GM23338 (cell line): ENCODE measurements around the gene C16orf90. TPM values are rescaled to one million over a fixed set of nuclear protein-coding genes. Genes with fewer than 3 reads are reported as not detected.

Experiments
- ATAC-seq: fragments of 200-7000 bp; cut with Tn5 transposase; 3 replicates; pipeline ENCODE4 v1.9.1; 2020
- DNase-seq: peaks from one replicate; pipeline ENCODE4 v3.0.0-alpha.2; 2015; ENCODE audit warnings: low spot score
- H2AFZ ChIP-seq: fragments of 200-600 bp; sonication (generic); 2 replicates; pipeline ENCODE4 v1.8.0; 2016; ENCODE audit warnings: antibody characterized with exemption, mild to moderate bottlenecking, moderate library complexity
- H3F3A ChIP-seq: fragments of 200-600 bp; sonication (generic); replicated peaks from 2 replicates; pipeline ENCODE4 v1.8.0; 2017; ENCODE audit warnings: antibody characterized with exemption, mixed run types, low read depth
- H3K27ac ChIP-seq: fragments of 200-600 bp; sonication (generic); 2 replicates; pipeline ENCODE4 v1.6.1; 2016; ENCODE audit warnings: low read depth
- H3K27me3 ChIP-seq: fragments of 200-600 bp; sonication (generic); 2 replicates; pipeline ENCODE4 v1.8.0; 2016; ENCODE audit warnings: mild to moderate bottlenecking, mixed run types, moderate library complexity; ENCODE audit not compliant: insufficient read depth
- H3K36me3 ChIP-seq: fragments of 200-600 bp; sonication (generic); 2 replicates; pipeline ENCODE4 v1.8.0; 2016; ENCODE audit warnings: mild to moderate bottlenecking; ENCODE audit not compliant: insufficient read depth
- H3K4me1 ChIP-seq: fragments of 200-600 bp; sonication (generic); 2 replicates; pipeline ENCODE4 v1.8.0; 2016; ENCODE audit warnings: mild to moderate bottlenecking, moderate library complexity; ENCODE audit not compliant: insufficient read depth
- H3K4me2 ChIP-seq: fragments of 200-600 bp; sonication (generic); 2 replicates; pipeline ENCODE4 v1.7.1; 2017; ENCODE audit warnings: mixed run types
- H3K4me3 ChIP-seq: fragments of 200-600 bp; sonication (generic); 2 replicates; pipeline ENCODE4 v1.6.1; 2016; ENCODE audit warnings: mixed run types
- H3K79me2 ChIP-seq: fragments of 200-600 bp; sonication (generic); replicated peaks from 2 replicates; pipeline ENCODE4 v1.8.0; 2017; ENCODE audit warnings: mild to moderate bottlenecking; ENCODE audit not compliant: insufficient read depth
- H3K9me2 ChIP-seq: fragments of 200-600 bp; sonication (generic); 2 replicates; pipeline ENCODE4 v1.8.0; 2017; ENCODE audit not compliant: insufficient read depth
- H4K20me1 ChIP-seq: fragments of 200-600 bp; sonication (generic); replicated peaks from 2 replicates; pipeline ENCODE4 v1.8.0; 2017; ENCODE audit warnings: mild to moderate bottlenecking; ENCODE audit not compliant: insufficient read depth
- H3K27ac Mint-ChIP-seq: 2 replicates; pipeline ENCODE4 v1.8.0; 2020; ENCODE audit warnings: inconsistent platforms, mild to moderate bottlenecking, moderate library complexity, mixed read lengths
- H3K27me3 Mint-ChIP-seq: 3 replicates; pipeline ENCODE4 v1.8.0; 2022; ENCODE audit warnings: low read depth, mild to moderate bottlenecking, moderate library complexity, mixed read lengths, inconsistent platforms; ENCODE audit not compliant: insufficient read depth, poor library complexity
- H3K36me3 Mint-ChIP-seq: 3 replicates; pipeline ENCODE4 v1.8.0; 2021; ENCODE audit warnings: low read depth, mild to moderate bottlenecking, inconsistent platforms, moderate library complexity, mixed read lengths
- H3K4me1 Mint-ChIP-seq: 3 replicates; pipeline ENCODE4 v1.8.0; 2020; ENCODE audit warnings: mild to moderate bottlenecking, inconsistent platforms, mixed read lengths
- H3K4me3 Mint-ChIP-seq: 3 replicates; pipeline ENCODE4 v1.8.0; 2021; ENCODE audit warnings: moderate library complexity, mild to moderate bottlenecking, inconsistent platforms, mixed read lengths
- H3K9me3 Mint-ChIP-seq: 3 replicates; pipeline ENCODE4 v1.8.0; 2020; ENCODE audit warnings: moderate library complexity, mild to moderate bottlenecking, inconsistent platforms, mixed read lengths
- CREB1 ChIP-seq: fragments of 250-450 bp; sonication (Bioruptor Pico); IDR thresholded peaks from 2 replicates; pipeline ENCODE4 v1.5.0; 2020; ENCODE audit warnings: low read depth, mild to moderate bottlenecking, moderate library complexity
- ETS1 ChIP-seq: IDR thresholded peaks from 2 replicates; pipeline ENCODE4 v1.6.1; 2016; ENCODE audit warnings: antibody characterized with exemption
- EZH2 ChIP-seq: fragments of 200-600 bp; sonication (generic); IDR thresholded peaks from one replicate; pipeline ENCODE4 v1.8.0; 2017; ENCODE audit warnings: antibody characterized with exemption, mild to moderate bottlenecking, low read depth; ENCODE audit not compliant: unreplicated experiment
- EZH2phosphoT487 ChIP-seq: fragments of 200-600 bp; sonication (generic); IDR thresholded peaks from one replicate; pipeline ENCODE4 v1.8.1; 2018; ENCODE audit warnings: antibody characterized with exemption; ENCODE audit not compliant: unreplicated experiment
- JUNB ChIP-seq: IDR thresholded peaks from one replicate; pipeline ENCODE4 v1.6.1; 2016; ENCODE audit warnings: antibody characterized with exemption; ENCODE audit not compliant: unreplicated experiment
- POLR2AphosphoS5 ChIP-seq: IDR thresholded peaks from 2 replicates; pipeline ENCODE4 v1.6.1; 2016; ENCODE audit warnings: antibody characterized with exemption, low read depth
- REST ChIP-seq: IDR thresholded peaks from one replicate; pipeline ENCODE4 v1.6.1; 2018; ENCODE audit warnings: antibody characterized with exemption; ENCODE audit not compliant: unreplicated experiment
- STAT1 ChIP-seq: IDR thresholded peaks from one replicate; pipeline ENCODE4 v1.6.1; 2016; ENCODE audit warnings: antibody characterized with exemption; ENCODE audit not compliant: unreplicated experiment
- ZNF331 ChIP-seq: fragments of 250-450 bp; sonication (Bioruptor Pico); IDR thresholded peaks from 2 replicates; pipeline ENCODE4 v1.5.0; 2020; ENCODE audit warnings: low read depth, mild to moderate bottlenecking, moderate library complexity
- ZNF462 ChIP-seq: fragments of 250-450 bp; sonication (Bioruptor Pico); IDR thresholded peaks from 2 replicates; pipeline ENCODE4 v1.5.0; 2020; ENCODE audit warnings: mild to moderate bottlenecking, moderate library complexity
- polyA plus RNA-seq: library from polyadenylated mRNA; unstranded; fragments of >200 nt; fragmentation: Nextera tagmentation; extraction: Ambion mirVana; gene quantifications from 2 replicates; pipeline ENCODE4 v1.2.1, GENCODE V29; 2016
- total RNA-seq: library from RNA; depleted of rRNA; stranded (reverse); fragments of >200 nt; shearing (Covaris generic); gene quantifications from 2 replicates; pipeline ENCODE4 v1.2.3, GENCODE V29; 2014

C16orf90 gene
- total and polyA plus RNA-seq, 2 experiments from 2014 or later: not detected

- ATAC-seq: no peak
- peaks cover 21% of the 10 kb centered on the region for H3K36me3 Mint-ChIP-seq
- no peaks in the 10 kb centered on the region for H3K4me1 Mint-ChIP-seq
- no peak overlapping the region for H3K4me3 ChIP-seq
- H3K4me1 ChIP-seq: no peaks in the 10 kb centered on the region
- H2AFZ ChIP-seq: no peak overlapping the region
- no peak overlapping the region for H3K4me2 ChIP-seq
- H3K9me3 Mint-ChIP-seq: no peaks in the 10 kb centered on the region
- DNase-seq: no peak
- no peak for TF ChIP-seq JUNB
- no peaks in the 10 kb centered on the region for H3K27me3 ChIP-seq
- H3K27ac ChIP-seq: no peak overlapping the region
- H4K20me1 ChIP-seq: no peaks in the 10 kb centered on the region
- H3K4me3 Mint-ChIP-seq: no peak overlapping the region
- peaks cover 6% of the 10 kb centered on the region for H3K27me3 Mint-ChIP-seq
- no peaks in the 10 kb centered on the region for H3F3A ChIP-seq
- H3K9me2 ChIP-seq: no peaks in the 10 kb centered on the region
- H3K79me2 ChIP-seq: no peaks in the 10 kb centered on the region
- H3K27ac Mint-ChIP-seq: no peak overlapping the region
- no peaks in the 10 kb centered on the region for H3K36me3 ChIP-seq
Measured at GRCh38 chr16:3536271-3536731, 41.0 kb upstream of the C16orf90 start.

GRCh38 chr16:3534126-3534525 lies 38.8 kb upstream of the C16orf90 start:
- ATAC-seq (no peak), DNase-seq (no peak)
- H3K27ac Mint-ChIP-seq: no peak overlapping the region
- no peak overlapping the region for H3K4me3 Mint-ChIP-seq
- Histone ChIP-seq H4K20me1 (no peaks in the 10 kb centered on the region), H3K4me2 (no peak overlapping the region), H3K79me2 (no peaks in the 10 kb centered on the region), H3K4me3 (no peak overlapping the region), H2AFZ (no peak overlapping the region), H3K36me3 (no peaks in the 10 kb centered on the region), H3K4me1 (no peaks in the 10 kb centered on the region), H3K27ac (no peak overlapping the region), H3K9me2 (no peaks in the 10 kb centered on the region), H3K27me3 (no peaks in the 10 kb centered on the region), H3F3A (no peaks in the 10 kb centered on the region; the same call in 1 of the 2 replicates)
- H3K4me1 Mint-ChIP-seq: no peaks in the 10 kb centered on the region
- peaks cover 6% of the 10 kb centered on the region for H3K27me3 Mint-ChIP-seq
- no peak for TF ChIP-seq REST
- no peak for TF ChIP-seq CREB1 (CRISPR knock-in tag)
- no peak for TF ChIP-seq EZH2phosphoT487
- no peak for TF ChIP-seq STAT1
- TF ChIP-seq ZNF462: no peak
- TF ChIP-seq JUNB: no peak
- TF ChIP-seq ZNF331: no peak
- no peak for TF ChIP-seq EZH2
- TF ChIP-seq POLR2AphosphoS5: no peak
- TF ChIP-seq ETS1: no peak
- no peaks in the 10 kb centered on the region for H3K9me3 Mint-ChIP-seq
- peaks cover 36% of the 10 kb centered on the region for H3K36me3 Mint-ChIP-seq
